Astrocyte of the cerebellum (primary cell): ENCODE measurements around the gene GRK3.
"Not testable (repeated sequence)": the region's sequence is repeated elsewhere in the genome, so short reads cannot be mapped to it uniquely, and the experiment has no call there.

Source experiments
- DNase-seq: peaks from one replicate; pipeline ENCODE4 v3.0.0-alpha.2; 2011; ENCODE audit warnings: low read depth
- H3K4me3 ChIP-seq: 2 replicates; pipeline ENCODE4 v1.5.1; 2011; ENCODE audit warnings: mild to moderate bottlenecking, low read depth, low read length, moderate library complexity
- CTCF ChIP-seq: IDR thresholded peaks from 2 replicates; pipeline ENCODE4 v1.5.1; 2012; ENCODE audit warnings: low read length, low read depth, moderate library complexity, mild to moderate bottlenecking; ENCODE audit errors: missing control alignments
- in situ Hi-C: cut with HindIII; loops from 2 replicates; pipeline ENCODE4 v1.10.0; 2017; ENCODE audit warnings: low sequenced_read_pairs

Gene GRK3

GRCh38 chr22:25563761-25564319 lies 635 bp upstream of the GRK3 start:
- peak overlapping the region; percentile 58 for H3K4me3 ChIP-seq
- in situ Hi-C loops = no loop called here
- DNase-seq = no peak
- TF ChIP-seq CTCF = no peak

DNA sequence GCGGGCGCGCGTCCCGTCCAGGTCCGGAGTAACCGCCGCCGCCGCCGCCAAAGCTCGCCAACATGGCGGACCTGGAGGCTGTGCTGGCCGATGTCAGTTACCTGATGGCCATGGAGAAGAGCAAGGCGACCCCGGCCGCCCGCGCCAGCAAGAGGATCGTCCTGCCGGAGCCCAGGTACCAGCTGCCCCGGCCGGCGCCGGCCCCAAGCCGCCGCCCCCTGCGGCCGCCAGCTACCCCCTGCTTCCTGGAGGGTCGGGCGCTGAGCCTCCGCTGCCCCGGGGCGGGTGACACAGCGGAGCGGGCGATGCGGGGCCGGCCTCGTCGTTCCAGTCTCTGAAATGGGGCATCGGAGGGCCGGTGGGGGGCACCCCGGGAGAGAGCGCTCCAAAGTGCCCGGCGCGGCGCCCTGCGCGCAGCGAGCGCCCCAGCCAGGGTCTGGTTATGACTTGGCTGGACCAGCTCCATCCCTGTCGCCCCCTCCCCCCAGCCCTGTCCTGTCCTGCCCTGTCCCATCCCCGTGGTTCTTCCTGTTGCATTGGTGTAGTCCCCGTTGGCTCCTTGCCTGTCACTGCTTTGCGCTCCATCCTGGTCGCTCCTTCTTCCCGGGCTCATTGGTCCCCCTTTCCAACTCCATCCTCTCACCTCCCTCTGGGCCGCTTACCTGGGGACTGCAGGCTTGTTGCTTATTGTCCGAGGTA lies 653 bp downstream of the GRK3 start:
- no peak for DNase-seq
- in situ Hi-C loops = no loop called here
- peak overlapping the region; percentile 58 for H3K4me3 ChIP-seq
- TF ChIP-seq CTCF = no peak

- no peak for DNase-seq
- TF ChIP-seq CTCF = no peak
- in situ Hi-C loops = no loop called here
- no peak overlapping the region for H3K4me3 ChIP-seq
Observed at GRCh38 chr22:25566186-25566897, 1.9 kb downstream of the GRK3 start.

- H3K4me3 ChIP-seq = no peak overlapping the region
- no peak for TF ChIP-seq CTCF
- DNase-seq = no peak
- in situ Hi-C loops = no loop called here
Observed at GRCh38 chr22:25566898-25567235, 2.4 kb downstream of the GRK3 start.

- H3K4me3 ChIP-seq = no peak overlapping the region
- in situ Hi-C loops = no loop called here
- DNase-seq = no peak
- TF ChIP-seq CTCF = no peak
Observed at GRCh38 chr22:25567251-25567675, 2.8 kb downstream of the GRK3 start.

DNA sequence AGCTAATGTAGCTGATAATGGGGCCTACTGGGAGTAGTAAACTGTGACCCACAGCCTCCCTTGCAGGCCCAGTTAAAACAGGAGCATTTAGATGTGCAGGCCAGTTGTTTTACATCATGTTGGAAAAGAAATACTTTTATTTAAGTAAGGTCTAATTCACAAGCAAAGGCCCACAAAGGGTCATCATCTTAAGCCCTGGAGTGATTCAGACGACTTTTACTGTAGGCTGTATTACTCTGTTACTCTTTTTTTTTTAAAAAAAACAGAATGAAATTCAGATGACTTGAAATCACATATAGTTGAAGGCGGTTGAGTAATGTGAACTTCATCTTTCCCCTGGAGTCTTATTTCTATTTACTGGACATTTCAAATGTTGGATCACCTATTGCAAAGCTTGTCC lies 3.6 kb downstream of the GRK3 start:
- DNase-seq, in situ Hi-C loops, H3K4me3 ChIP-seq: not testable (repeated sequence)

- in situ Hi-C loops = no loop called here
- TF ChIP-seq CTCF = no peak
- no peak overlapping the region for H3K4me3 ChIP-seq
- DNase-seq = no peak
Observed at GRCh38 chr22:25569361-25569760, 4.9 kb downstream of the GRK3 start.
